HG03039 (cell line): ENCODE measurements around the gene MRC2.
"Not testable (repeated sequence)": the region's sequence is repeated elsewhere in the genome, so short reads cannot be mapped to it uniquely, and the experiment has no call there.

Experiments used
- ATAC-seq: cut with Tn5 transposase; IDR thresholded peaks from one replicate; pipeline ENCODE4 v1.9.1; 2021; ENCODE audit warnings: mild to moderate bottlenecking, moderate library complexity; ENCODE audit not compliant: unreplicated experiment

Gene MRC2

GRCh38 chr17:62695093-62695738 lies 67.7 kb downstream of the MRC2 start:
- ATAC-seq: not testable (repeated sequence)

GRCh38 chr17:62696256-62696655 lies 68.8 kb downstream of the MRC2 start:
- ATAC-seq: no peak

- ATAC-seq: no peak
Observed at GRCh38 chr17:62696726-62697490, 69.4 kb downstream of the MRC2 start.

GRCh38 chr17:62698459-62698858 lies 71.0 kb downstream of the MRC2 start:
- not testable (repeated sequence) for ATAC-seq

GRCh38 chr17:62700964-62701705 lies 73.7 kb downstream of the MRC2 start:
- ATAC-seq: no peak

- no peak for ATAC-seq
Observed at GRCh38 chr17:62701706-62702085, 74.2 kb downstream of the MRC2 start.

GRCh38 chr17:62702746-62703260 lies 75.3 kb downstream of the MRC2 start:
- ATAC-seq: no peak

- ATAC-seq: no peak
Observed at GRCh38 chr17:62703261-62703775, 75.8 kb downstream of the MRC2 start.

GRCh38 chr17:62703776-62704380 lies 76.4 kb downstream of the MRC2 start:
- peak; percentile 87 for ATAC-seq

- ATAC-seq: no peak
Observed at GRCh38 chr17:62704381-62704971, 77.0 kb downstream of the MRC2 start.

- ATAC-seq: no peak
Observed at GRCh38 chr17:62705156-62705777, 77.8 kb downstream of the MRC2 start.

GRCh38 chr17:62705778-62706597 lies 78.5 kb downstream of the MRC2 start:
- ATAC-seq: no peak

- ATAC-seq: no peak
Observed at GRCh38 chr17:62706598-62707424, 79.3 kb downstream of the MRC2 start.

GRCh38 chr17:62707425-62707739 lies 79.9 kb downstream of the MRC2 start:
- no peak for ATAC-seq

- ATAC-seq: no peak
Observed at GRCh38 chr17:62708587-62708986, 81.1 kb downstream of the MRC2 start.

- no peak for ATAC-seq
Observed at GRCh38 chr17:62712171-62712581, 84.7 kb downstream of the MRC2 start.

- ATAC-seq: no peak
Observed at GRCh38 chr17:62713086-62713881, 85.8 kb downstream of the MRC2 start.
